Lung (tissue), 12 donors: Measurements from ENCODE around the gene RASAL1. TPM values are rescaled to one million over a fixed set of nuclear protein-coding genes. Genes with fewer than 3 reads are reported as not detected.

Source experiments
- ATAC-seq: fragments of 200-7000 bp; cut with Tn5 transposase; one replicate; pipeline ENCODE4 v1.9.1; 2020; ENCODE audit warnings: moderate number of reproducible peaks; ENCODE audit not compliant: insufficient read depth, low FRiP score
- DNase-seq, 3 donors: peaks; one replicate each; pipeline ENCODE4 v3.0.0-alpha.2; 2013 to 2017
- H3K27ac ChIP-seq, 2 donors: one replicate each; pipeline ENCODE4 v1.5.1; 2013; ENCODE audit warnings: mild to moderate bottlenecking in 2 of 2, moderate library complexity in 2 of 2, control low read depth in 1 of 2, inconsistent platforms in 1 of 2, low read depth in 1 of 2, low read length in 1 of 2
- H3K27me3 ChIP-seq, 3 donors: one replicate each; pipeline ENCODE4 v1.5.1; 2013; ENCODE audit warnings: low read length in 2 of 3; ENCODE audit not compliant: control insufficient read depth in 3 of 3, insufficient read depth in 3 of 3
- H3K36me3 ChIP-seq, 4 donors: one replicate each; pipeline ENCODE4 v1.5.1; 2013; ENCODE audit warnings: low read length in 4 of 4, mild to moderate bottlenecking in 1 of 4, moderate library complexity in 1 of 4; ENCODE audit not compliant: control insufficient read depth in 4 of 4, insufficient read depth in 4 of 4
- H3K4me1 ChIP-seq, 5 donors: one replicate each; pipeline ENCODE4 v1.5.1; 2013; ENCODE audit warnings: low read length in 5 of 5, mild to moderate bottlenecking in 2 of 5, moderate library complexity in 1 of 5; ENCODE audit not compliant: control insufficient read depth in 5 of 5, insufficient read depth in 5 of 5
- H3K4me3 ChIP-seq: one replicate; pipeline ENCODE4 v1.5.1; 2013; ENCODE audit warnings: mild to moderate bottlenecking, control low read depth, moderate library complexity
- H3K9ac ChIP-seq, 2 donors: one replicate each; pipeline ENCODE4 v1.5.1; 2013; ENCODE audit warnings: low read length in 2 of 2, control low read depth in 1 of 2; ENCODE audit not compliant: insufficient read depth in 1 of 2
- H3K9me3 ChIP-seq, 4 donors: one replicate each; pipeline ENCODE4 v1.5.1; 2013; ENCODE audit warnings: low read length in 3 of 4, mild to moderate bottlenecking in 1 of 4, moderate library complexity in 1 of 4; ENCODE audit not compliant: control insufficient read depth in 4 of 4, insufficient read depth in 3 of 4
- CTCF ChIP-seq: IDR thresholded peaks from 2 replicates; pipeline ENCODE4 v1.5.1; 2012; ENCODE audit warnings: mild to moderate bottlenecking; ENCODE audit errors: control extremely low read depth, extremely low read depth
- WGBS, 2 donors: extraction: QIAGEN DNeasy Blood & Tissue Kit; methylation state at CpG; one replicate each; pipeline ENCODE4 v1.1.7; 2013; 5-methylcytosine and 5-hydroxymethylcytosine counted together
- polyA plus RNA-seq, 2 donors: library from polyadenylated mRNA; stranded (reverse); fragments of 200-250 nt; gene quantifications; one replicate each; pipeline ENCODE4 v1.2.1, GENCODE V29; 2013
- total RNA-seq, 2 donors: library from RNA; depleted of rRNA in 1 of 2; stranded (reverse); fragments of >200 nt in 1 of 2; gene quantifications; one replicate each; pipeline ENCODE4 v1.2.1, GENCODE V29; 2014 to 2021
- donor health status: control.
- donor health status: control.
- donor health status: Bipolar disorder and iron deficiency.
- donor health status: healthy.
- donor health status: DM: yes; HTN: yes; CAD: no.

Gene RASAL1
- total and polyA plus RNA-seq, 4 donors, result 0.09 to 1.8 (median 0.62) TPM

- ATAC-seq (peak; percentile 72), DNase-seq (peak; percentile 74 to 84 (median 83))
- Histone ChIP-seq H3K27me3 (no peaks in the 10 kb centered on the region), H3K4me1 (peaks cover 0 to 7% (median 0%) of the 10 kb centered on the region in 5 donors), H3K27ac (no peak overlapping the region), H3K36me3 (no peaks in the 10 kb centered on the region), H3K9me3 (no peaks in the 10 kb centered on the region), H3K4me3 (no peak overlapping the region), H3K9ac (no peak overlapping the region)
- WGBS, 2 donors, result 28 to 33% methylated on average over 15 of the region's 15 CpGs
- peak; percentile 54 for TF ChIP-seq CTCF
These were observed 37.0 kb downstream of the RASAL1 start for GRCh38 chr12:113098441-113099028.

GRCh38 chr12:113097716-113098440, 37.7 kb downstream of the RASAL1 start:
- Histone ChIP-seq H3K4me1 (peaks cover 0 to 7% (median 0%) of the 10 kb centered on the region in 5 donors), H3K9me3 (no peaks in the 10 kb centered on the region), H3K4me3 (no peak overlapping the region), H3K36me3 (no peaks in the 10 kb centered on the region), H3K27me3 (no peaks in the 10 kb centered on the region), H3K9ac (no peak overlapping the region), H3K27ac (no peak overlapping the region)
- no peak for TF ChIP-seq CTCF
- DNase-seq, result peak; percentile 60 to 71 (median 63)
- WGBS, 2 donors, result 57 to 58% methylated on average over 14 of the region's 14 CpGs
- no peak for ATAC-seq

GRCh38 chr12:113096675-113097461, 38.7 kb downstream of the RASAL1 start:
- WGBS, 2 donors, result 90% methylated on average over 30 of the region's 30 CpGs
- no peak overlapping the region for H3K4me3 ChIP-seq
- H3K9me3 ChIP-seq, result no peaks in the 10 kb centered on the region
- no peak overlapping the region for H3K27ac ChIP-seq
- H3K27me3 ChIP-seq, result peaks cover 0 to 6% (median 4%) of the 10 kb centered on the region in 3 donors
- TF ChIP-seq CTCF, result no peak
- DNase-seq (no peak), ATAC-seq (no peak)
- H3K4me1 ChIP-seq, result peaks cover 0 to 7% (median 0%) of the 10 kb centered on the region in 5 donors
- no peak overlapping the region for H3K9ac ChIP-seq
- no peaks in the 10 kb centered on the region for H3K36me3 ChIP-seq
